Measurements from ENCODE around the gene ALOXE3.

GRCh38 chr17:8159032-8159400, 40.7 kb upstream of the ALOXE3 start:
- TF ChIP-seq, protein P1, sequence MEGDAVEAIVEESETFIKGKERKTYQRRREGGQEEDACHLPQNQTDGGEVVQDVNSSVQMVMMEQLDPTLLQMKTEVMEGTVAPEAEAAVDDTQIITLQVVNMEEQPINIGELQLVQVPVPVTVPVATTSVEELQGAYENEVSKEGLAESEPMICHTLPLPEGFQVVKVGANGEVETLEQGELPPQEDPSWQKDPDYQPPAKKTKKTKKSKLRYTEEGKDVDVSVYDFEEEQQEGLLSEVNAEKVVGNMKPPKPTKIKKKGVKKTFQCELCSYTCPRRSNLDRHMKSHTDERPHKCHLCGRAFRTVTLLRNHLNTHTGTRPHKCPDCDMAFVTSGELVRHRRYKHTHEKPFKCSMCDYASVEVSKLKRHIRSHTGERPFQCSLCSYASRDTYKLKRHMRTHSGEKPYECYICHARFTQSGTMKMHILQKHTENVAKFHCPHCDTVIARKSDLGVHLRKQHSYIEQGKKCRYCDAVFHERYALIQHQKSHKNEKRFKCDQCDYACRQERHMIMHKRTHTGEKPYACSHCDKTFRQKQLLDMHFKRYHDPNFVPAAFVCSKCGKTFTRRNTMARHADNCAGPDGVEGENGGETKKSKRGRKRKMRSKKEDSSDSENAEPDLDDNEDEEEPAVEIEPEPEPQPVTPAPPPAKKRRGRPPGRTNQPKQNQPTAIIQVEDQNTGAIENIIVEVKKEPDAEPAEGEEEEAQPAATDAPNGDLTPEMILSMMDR (conservative IDR thresholded peaks at IDR 0.05; ENCODE audit: low read length): no peak
- no peak for TF ChIP-seq EZH2phosphoT487 (IDR thresholded peaks at IDR 0.05; ENCODE audit: borderline replicate concordance)
